Measurements from ENCODE around the gene NXPE3.

The NXPE3 gene

DNA sequence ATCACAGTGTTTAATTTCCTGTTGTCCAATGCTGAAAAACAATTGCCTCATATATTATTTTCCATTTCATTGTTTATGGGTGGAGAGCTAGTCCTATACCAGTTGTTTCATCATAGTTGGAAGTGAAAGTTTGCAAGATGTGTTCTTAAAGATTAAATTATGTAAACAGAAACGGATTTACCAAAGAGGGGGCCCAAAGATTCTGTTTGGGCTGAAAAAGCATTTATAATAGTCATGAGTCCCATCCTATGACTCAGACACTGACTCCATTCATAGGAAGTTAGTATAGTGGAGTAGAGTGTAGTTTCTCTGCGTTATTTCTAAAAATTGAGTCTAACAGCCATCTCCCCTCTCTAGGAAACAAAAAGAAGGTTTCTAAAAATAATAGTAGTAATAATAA, 94.6 kb downstream of the NXPE3 start:
- DNase-seq (ENCODE audit: extremely low read depth in 1 of 2, low read depth in 1 of 2): no peak

DNA sequence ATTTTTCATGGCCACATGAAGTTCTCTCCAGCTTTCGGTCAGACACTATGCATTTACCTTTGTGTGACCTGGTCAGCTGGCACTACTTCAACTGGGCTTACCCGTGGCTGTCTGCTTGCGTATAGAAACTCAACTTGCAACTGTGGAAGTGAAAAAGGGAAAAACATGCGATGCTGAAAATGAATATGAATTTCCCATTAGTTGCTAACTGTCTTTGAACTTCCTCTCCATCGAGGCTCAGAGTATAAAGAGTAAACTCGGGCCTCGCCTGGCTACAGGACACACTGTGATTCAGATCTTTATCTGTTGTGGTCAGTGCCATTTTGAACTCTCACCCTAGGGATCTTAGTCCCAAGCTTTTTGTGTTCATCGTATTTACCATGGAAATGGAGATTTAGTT, 97.1 kb downstream of the NXPE3 start:
- DNase-seq (ENCODE audit: extremely low read depth in 1 of 2, low read depth in 1 of 2): no peak

All from stimulated activated CD8-positive, alpha-beta memory T cell treated with anti-CD3 and anti-CD28 coated beads, Interleukin-7, amount 100 ng/mL, for 48 hours (primary cell).